Right renal cortex interstitium (tissue), 3 donors: ENCODE results near the gene RALGPS1. TPM values are rescaled to one million over a fixed set of nuclear protein-coding genes. Genes with fewer than 3 reads are reported as not detected.

Experiments
- DNase-seq, 3 donors: peaks; one replicate each; pipeline ENCODE4 v3.0.0-alpha.2; 2013; ENCODE audit warnings: low read depth in 3 of 3, low spot score in 2 of 3
- polyA plus RNA-seq, 3 donors: library from polyadenylated mRNA; unstranded; fragments of 120-200 nt; gene quantifications; one replicate each; pipeline ENCODE4 v1.2.1, GENCODE V29; 2013; ENCODE audit not compliant: insufficient read length in 3 of 3

RALGPS1 gene
- polyA plus RNA-seq, 3 donors, result 20.2 to 21.0 (median 20.6) TPM

DNA sequence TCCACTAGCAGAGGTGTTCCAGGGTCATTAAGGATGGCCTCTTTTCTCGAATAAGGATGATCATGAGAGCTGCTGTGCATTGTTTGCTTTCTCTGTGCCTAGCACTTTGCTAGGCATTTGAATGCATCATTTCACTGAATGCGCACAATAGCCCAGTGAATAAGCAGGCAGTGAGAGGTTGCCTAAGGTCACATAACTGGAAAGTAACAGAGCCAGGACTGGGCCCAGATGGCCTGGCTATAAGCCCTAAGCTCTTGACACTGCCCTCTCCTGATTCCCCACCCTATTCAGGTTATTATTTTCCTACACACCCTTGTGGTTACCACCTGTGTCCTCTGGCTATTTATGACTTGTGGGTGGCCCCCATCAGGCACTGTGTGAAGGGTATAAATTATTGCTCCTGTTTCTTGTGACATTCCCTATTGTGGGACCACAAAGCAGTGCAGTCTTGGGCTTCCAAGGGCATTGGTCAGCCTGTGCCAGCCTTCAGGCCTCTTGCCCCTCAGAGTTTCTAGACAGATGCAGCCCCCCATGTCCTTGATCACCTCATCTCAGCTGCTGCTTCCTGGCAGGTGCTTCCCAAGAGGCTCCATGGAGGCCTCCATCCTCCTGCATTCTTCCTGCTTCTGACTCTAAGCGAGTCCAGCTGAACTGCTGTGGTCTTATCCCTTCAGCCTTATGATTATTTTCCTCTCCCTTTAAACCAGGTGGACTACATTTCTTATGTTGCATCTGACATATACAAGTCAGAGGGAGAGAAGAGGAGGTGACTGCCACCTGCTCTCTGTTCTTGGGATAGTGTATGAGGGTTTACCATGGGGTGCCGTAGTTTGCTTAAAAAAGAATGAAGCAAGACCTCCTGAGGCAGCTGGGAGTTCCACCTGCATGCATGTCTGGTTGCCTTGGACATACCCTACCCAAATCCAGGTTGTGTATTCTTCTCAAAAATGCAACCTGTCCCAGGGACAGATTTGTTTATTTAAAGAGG lies 160.3 kb downstream of the RALGPS1 start:
- DNase-seq, result no peak

DNA sequence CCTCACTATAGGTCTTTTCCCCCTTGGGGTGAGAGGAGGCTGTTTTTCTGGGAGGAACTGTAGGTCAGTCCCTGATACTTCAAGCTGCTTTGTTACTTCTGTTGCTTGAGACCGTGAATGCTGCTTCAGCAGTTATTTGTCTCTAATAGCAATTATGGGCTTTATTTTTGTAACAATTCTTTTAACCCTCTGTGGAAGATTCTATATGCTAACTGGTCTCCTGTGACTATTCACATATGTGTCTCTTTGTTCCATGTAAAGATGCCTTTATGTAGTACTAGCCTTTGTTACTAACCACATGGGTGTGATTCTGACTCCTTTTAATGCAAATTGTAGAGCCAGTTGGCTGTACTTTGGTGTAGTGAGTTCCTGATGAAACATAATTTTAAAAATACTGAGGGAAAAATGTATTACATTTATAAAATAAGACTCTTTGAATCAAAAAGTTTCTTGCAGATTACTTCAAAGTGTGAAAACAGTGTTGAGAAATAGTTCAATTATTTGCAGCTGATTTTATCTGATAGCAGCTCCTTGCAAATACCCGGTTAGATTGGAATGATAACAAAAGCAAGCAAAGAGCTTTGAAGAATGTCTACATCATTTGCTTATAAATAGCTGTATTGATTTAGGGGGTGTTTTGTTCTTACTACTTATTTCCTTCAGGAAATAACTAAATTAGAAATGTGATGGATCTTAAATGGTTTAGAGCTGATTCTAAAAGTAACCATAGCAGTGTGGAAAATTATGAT lies 161.2 kb downstream of the RALGPS1 start:
- no peak for DNase-seq

DNA sequence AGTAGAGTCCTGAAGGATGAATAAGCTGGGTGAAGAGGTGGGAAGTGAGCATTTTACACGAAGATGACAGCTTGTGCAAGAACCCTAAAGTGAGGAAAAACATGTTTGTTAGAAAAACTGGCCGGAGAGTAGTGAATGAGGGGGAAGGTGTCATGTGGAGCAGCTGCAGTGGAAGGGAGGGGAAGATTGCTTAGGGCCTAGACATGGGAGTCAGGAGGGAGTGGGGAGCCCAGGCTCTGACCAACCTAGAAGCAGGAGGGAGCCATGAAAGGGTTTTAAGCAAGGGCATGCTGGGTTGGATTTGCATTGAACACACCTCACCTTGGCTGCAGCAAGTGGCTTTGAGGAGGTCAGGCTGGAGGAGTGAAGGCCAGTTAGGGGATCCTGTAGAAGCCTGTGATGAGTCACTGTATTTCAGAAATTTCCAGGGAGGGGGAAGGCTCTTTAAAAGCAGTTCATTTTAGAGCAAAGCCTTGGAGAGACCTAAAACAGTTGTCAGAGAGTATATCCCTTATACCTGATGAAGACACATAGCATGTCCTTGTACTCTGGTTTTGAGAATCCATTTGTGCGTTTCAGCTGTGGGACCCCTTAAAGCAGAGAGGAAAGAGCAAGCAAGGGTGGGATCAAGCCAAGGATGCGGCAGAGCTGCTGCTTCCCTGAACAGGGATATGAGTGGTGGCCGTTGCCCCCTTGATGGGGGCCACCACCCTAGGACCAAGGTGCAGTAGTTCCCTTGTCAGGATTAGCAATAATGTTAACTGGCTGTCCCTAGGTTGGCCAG lies 162.5 kb downstream of the RALGPS1 start:
- no peak for DNase-seq

DNA sequence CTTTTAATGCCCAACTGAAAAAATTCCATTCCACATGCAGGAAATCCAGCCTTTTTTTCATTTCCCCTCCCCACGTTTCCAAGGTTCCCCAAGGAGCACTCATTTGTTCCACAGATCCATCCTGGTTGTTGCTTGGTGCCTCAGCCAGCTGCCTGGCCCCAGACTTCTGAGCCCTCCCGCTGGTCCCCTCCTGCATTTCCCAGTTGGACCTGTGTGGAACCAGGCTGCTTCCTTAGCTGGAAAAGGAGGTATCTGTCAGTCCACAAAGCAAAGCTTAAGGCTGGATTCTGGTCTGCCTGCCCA lies 163.0 kb downstream of the RALGPS1 start:
- DNase-seq, result no peak

DNA sequence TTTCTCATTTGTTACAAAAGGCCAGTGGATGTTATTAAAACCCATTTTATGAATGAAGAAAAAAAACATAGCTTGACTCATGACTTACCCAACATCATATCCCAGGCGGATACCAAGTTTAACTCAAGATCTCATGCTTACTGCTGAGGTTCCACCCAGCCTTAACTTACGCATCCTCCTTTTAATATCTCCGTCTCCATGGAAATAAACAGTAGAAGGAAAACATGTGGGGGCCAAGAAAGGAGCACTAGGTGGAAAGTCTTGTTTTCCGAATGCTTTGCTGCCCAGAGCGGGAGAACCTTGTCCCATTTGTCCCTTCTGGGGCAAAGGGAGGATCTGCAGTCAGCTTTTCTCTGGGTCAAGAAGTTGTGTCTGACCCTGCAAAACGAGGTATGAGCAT lies 163.8 kb downstream of the RALGPS1 start:
- no peak for DNase-seq

DNA sequence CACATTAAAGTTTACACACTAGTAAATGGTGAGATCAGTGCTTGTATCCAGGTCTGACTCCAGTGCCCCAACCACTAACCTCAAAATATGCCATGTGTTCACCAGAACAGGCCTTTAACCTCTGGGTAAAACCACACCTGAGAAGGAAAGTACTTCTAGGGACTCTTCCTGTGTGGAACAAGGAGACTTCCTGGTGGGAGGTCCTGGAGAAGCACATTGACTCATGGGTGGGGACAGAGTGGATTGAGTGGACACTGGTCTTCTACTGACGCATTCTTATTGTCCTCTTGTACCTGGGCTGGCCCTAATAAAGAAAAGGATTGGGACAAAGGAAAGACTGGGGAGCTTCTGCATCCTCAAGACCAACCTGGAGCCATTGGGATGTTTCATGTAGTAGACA lies 164.4 kb downstream of the RALGPS1 start:
- no peak for DNase-seq

DNA sequence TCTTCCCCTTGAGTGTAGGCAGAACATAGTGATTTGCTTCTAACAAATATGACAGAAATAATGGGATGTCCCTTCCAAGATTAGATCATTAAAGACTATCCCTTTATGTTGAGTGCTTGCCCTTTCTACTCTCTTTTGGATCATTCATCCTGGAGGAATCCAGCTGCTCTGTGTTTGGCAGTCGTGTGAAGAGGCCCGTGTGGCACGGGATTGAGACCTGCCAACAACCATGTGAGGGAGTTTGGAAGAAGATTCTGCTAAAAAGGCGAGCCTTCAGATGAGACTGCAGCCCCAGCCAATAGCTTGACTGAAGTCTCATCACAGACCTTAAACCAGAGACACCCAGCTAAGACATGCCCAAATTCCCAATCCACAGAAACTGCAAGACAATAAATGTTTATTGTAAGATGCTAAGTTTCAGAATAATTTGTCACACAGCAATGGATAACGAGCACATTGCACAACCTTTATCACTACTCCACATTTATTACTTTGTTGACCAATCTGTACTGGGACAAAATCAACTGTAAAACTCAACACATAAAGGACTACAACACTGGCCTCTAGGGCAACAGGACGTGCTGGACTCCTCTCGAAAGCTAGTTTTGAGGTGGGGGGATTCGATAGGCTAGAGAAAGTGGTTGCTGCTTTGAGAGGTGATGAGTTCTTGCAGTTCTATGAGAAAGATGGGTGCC lies 165.0 kb downstream of the RALGPS1 start:
- DNase-seq, result no peak

DNA sequence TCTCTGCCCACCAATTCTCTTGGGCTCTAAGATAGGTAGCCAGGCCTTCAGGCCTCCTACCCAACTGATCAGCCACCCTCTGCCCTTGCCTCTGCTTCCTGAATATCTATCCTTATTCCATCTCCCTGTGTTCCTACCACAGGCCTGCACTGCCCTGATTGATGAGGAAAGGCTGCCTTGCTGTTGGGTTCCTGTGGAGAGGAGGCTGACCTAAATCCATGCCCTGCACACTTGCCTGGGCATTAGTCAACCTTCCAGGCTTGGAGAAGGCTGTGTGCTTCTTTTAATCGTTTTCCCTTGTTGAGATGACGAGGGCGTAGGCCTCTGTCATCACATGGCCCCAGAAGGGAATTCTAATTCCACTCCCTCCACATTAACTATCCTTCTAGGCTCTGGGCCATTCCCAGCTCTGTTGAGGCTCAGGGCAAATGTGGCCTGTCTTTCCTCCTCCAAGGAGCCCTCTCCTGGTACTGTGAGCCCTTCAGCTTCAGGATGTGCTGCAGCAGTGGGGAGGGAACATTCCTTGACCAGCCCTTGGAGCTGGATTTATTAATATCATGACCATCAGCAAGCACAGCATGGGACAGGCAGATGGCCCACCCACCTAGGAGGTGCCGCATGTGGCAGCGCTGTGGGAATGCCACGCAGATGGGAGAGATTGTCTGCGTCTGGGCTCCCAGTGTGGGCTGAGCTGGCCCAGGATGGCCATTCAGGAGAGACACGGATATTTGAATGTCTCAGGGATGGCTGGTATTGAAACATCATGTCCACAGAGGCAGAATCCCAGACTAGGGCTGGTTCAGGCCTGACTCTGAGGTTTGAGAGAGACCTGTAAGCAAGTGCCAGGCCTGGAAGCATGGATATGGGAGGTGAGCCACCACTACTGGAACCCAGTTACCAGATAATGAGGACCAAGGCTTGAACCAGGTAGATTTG lies 166.9 kb downstream of the RALGPS1 start:
- no peak for DNase-seq

DNA sequence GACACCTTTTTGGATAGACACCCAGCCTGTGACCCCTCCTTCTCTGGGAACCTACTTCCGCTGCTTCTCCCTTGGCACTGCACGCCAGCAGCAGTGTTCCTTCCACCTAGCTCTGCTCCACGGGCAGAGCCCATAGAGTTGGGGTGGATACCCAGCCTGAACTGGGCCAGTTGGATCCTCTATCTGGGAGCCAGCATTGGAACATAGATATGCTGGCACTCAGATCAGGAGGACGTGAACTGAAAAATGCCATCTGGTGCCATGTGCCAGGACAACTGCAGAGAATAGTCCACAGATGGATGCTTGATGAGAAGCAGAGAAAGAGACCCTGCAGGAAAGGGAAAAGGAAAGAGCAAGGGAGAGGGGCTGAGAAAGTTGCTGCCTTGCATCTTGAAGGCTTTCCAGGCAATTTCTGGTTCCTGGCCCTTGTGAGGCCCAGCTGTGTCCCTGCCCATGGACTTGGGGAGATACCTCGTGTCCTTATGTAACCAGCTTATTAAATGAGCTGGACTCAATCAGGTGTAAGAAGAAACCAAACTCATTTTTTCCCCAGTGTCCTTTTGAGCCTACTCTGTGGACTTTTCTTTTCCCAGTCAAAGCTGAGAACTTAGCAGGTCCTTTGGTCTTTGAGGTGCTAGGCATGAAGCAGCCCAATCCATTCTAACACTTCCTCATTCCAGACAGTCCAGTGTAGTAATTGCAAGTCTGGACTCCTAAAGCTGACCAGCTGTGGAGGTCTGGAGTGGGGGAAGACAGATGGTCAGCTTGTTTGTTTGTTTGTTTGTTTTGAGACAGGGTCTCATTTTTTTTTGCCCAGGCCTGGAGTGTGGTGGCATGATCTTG lies 168.8 kb downstream of the RALGPS1 start:
- DNase-seq, result no peak

DNA sequence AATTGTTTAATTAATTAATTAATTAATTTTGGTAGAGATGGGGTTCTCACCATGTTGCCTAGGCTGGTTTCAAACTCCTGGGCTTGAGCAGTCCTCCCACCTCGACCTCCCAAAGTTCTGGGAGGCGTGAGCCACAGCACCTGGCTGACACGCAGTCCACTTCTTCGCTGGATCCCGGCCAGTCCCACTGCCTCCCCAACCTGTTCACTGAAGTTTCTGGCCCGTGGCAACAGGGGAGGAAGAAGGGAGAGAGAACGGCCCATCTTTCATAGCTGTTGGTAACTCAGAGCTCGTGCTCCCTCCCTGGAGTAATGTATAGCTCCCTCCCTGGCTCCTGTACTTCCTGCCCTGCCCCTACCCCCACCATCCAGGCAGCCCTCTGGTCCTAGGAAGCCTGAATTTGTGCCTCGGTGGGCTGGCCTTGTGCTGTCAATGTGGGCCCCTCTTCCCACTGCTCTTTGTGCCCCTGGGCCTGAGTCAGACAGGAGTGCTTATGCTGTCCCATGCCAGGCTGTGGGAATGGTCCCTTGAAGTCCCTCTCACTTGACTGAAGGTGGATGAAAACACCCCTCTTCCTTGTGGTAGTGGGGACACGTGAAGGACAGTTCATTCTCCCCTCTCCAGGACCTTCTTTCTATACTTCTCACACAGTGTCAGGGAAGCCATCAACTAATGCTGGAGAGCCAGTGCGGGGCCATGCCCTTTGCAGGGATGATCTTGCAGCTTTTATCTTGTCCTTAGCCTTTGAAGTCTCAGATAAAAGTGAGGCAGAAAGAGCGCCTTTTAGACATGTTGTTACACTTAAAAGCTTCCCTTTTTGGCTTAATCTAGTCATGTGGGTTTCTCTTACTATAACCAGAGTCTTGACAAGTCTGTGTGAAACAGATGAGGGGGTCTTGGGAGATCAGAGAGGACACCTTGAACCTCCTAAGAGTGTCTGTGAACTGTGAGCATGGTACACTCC lies 169.8 kb downstream of the RALGPS1 start:
- no peak for DNase-seq

DNA sequence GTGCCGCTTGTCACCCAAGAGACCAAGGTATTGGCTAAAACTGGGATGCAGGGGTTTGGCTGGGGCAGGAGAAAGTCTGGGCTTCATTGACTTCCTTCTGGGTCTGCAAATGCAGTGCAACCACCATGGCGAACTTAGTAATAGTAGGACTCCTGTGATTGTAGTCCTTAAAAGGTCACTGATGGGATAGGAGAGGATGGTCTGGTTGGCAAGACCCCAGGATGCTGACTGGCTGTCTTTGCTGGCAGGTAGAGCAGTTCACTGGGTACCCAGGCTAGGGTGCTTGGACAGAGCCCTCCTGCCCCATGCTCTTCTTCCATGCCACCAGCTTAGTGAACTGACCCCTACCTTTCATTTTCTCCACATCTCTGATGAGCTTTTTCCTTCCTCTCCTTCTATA lies 170.6 kb downstream of the RALGPS1 start:
- no peak for DNase-seq

DNA sequence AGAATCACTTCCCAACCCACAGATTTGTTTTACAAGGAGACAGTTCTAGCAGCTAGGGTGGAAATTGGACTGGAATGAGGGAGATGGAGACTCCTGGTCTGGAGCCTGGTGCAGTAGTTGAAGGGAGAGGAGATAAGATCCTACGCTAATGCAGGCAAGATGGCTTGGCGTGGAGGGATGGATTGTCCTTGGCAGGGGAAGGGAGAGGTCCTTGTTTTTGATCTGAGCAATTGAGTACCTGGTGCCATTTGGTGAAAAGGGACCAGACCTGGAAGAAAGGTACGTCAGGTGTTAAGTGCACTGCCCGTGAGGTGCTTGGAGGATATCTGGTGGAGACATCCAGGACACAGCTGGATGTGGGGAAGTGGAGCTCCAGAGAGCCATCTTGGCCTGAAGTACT lies 172.2 kb downstream of the RALGPS1 start:
- no peak for DNase-seq

DNA sequence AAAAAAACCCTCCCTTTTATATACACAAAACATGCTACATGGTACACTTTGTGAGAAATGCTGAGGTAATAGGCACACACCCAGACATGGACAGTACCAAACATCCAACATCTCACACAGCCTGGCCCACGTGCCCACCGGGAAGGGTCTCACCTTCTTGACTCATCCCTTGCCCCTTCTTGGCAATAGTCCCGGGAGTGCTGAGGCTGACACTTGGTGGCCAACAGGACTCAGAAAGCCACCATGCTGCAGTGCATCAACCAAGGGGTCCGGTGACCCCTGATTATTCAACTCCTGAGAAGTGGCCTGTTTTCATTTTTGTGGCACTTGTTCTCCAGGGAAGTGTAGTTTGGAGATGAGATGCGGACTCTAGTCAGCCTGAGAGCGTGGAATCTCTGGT lies 172.8 kb downstream of the RALGPS1 start:
- DNase-seq, result no peak

DNA sequence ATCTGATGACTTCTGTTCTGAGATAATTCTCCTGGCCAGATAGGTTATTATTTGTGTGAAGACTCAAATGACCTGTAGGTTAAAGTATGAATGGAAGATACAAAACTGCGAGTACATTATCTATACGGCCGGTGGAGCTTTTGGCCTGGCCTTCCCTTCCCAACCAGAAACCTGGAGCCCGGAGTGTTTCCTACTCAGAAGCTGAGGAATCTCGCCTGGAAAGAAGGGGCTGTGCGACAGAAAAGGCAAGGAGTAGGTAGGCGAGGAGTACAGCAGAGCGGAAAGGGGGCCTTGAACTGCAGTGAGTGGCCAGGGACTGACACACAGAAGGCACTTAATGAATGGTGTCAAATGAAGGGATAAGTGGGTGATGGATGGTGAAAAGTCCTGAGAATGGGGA lies 173.3 kb downstream of the RALGPS1 start:
- DNase-seq, result no peak

DNA sequence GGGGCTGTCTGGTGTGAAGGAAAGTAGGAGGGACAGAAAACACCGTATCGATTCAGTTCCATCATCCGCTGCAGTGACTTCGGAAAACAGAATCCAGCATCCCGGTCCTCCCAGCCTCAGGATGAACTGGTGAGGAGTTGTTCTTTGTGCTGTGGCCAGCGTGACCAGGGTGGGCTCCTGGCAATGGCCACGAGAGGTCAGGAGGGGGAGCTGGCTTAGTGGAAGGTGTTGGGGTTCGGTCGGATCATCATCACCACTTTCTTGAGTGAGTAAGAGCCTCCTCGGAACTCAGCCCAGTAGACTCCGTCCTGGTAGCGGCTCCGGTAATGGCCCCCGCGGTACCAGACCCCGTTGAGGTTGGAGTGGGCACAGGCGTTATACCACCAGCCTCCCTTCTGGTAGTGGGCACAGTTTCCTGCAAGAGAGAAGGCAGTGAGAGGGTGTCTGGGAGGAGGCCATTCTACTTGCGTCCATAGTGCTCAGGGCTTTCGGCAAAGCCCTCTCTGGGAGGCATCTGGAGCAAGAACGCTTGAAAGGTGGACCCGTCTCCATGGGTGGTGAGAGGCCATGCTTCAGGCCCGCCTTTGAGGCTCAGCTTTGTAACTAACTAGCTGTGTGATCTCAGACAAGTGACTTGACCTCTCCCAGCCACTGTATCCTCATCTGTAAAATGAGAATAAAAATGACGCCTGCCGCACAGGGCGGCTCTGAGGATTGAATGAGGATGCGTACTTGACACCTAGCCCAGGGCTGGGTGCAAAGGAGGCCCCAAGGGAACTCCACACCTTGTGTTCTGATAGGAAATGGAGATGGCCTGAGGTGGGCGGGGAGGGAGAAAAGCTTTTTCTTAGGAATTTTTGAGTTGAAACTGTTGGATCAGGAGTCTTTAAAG lies 174.4 kb downstream of the RALGPS1 start:
- DNase-seq, result no peak

DNA sequence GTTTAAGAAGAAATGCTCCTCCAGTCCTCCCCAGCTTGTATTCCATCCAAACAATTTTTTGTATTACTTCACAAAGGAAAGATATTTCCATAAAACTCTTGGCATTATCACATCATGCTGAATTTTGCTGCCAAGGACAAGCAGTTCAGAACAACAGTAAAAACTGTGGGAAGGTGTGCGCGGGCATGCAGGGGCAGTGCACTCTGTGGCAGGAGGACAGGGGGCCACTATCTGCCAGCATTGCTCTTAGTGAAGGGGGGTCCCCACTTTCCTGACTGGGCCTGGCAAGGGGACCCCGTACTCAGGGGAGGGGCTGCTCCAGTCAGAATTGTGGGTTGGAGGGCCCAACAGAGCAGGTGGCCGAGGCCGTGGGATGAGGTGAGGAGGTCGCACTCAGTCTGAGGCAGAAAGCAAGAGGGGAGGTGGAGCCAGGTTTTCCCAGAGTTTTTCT lies 175.1 kb downstream of the RALGPS1 start:
- DNase-seq, result no peak
